Ovary (tissue), 9 donors: ENCODE measurements around the gene CPNE4. TPM values are rescaled to one million over a fixed set of nuclear protein-coding genes. Genes with fewer than 3 reads are reported as not detected.

Experiments
- DNase-seq, 5 donors: peaks; one replicate each; pipeline ENCODE4 v3.0.0-alpha.2; 2019 to 2020
- H3K27ac ChIP-seq, 2 donors: fragments of 200-600 bp; one replicate each; pipeline versions ENCODE4 v1.5.1 to v1.8.0; 2019 to 2022
- H3K27me3 ChIP-seq: fragments of 200-600 bp; one replicate; pipeline ENCODE4 v1.8.0; 2022
- H3K36me3 ChIP-seq: fragments of 200-600 bp; sonication (generic); one replicate; pipeline ENCODE4 v1.5.1; 2019
- H3K4me1 ChIP-seq: one replicate; pipeline ENCODE4 v1.8.1; 2013; ENCODE audit warnings: mild to moderate bottlenecking, moderate library complexity; ENCODE audit not compliant: insufficient read depth
- H3K4me3 ChIP-seq: fragments of 200-600 bp; sonication (generic); one replicate; pipeline ENCODE4 v1.5.1; 2017
- H3K9me3 ChIP-seq, 2 donors: fragments of 200-600 bp in 1 of 2; sonication (generic) in 1 of 2; one replicate each; pipeline versions ENCODE4 v1.5.1 to v1.8.1; 2013 to 2019; ENCODE audit warnings: mild to moderate bottlenecking in 1 of 2, moderate library complexity in 1 of 2
- CTCF ChIP-seq, 3 donors: fragments of 450-650 bp in 2 of 3; fragments of 200-600 bp in 1 of 3; IDR thresholded peaks; one replicate each; pipeline versions ENCODE4 v1.5.1 to v1.8.0; 2016 to 2022; ENCODE audit warnings: antibody characterized with exemption in 3 of 3, mild to moderate bottlenecking in 1 of 3
- EP300 ChIP-seq: sonication (generic); formaldehyde crosslinking; IDR thresholded peaks from one replicate; pipeline ENCODE4 v1.6.1; 2017; ENCODE audit warnings: antibody characterized with exemption
- POLR2A ChIP-seq: fragments of 450-650 bp; IDR thresholded peaks from one replicate; pipeline ENCODE4 v1.6.1; 2017; ENCODE audit warnings: antibody characterized with exemption, mild to moderate bottlenecking, moderate library complexity
- WGBS, 3 donors: extraction: QIAGEN DNeasy Blood & Tissue Kit in 1 of 3; methylation state at CpG; one replicate each; pipeline versions ENCODE4 v1.1.5 to v1.1.7; 2013 to 2017; 5-methylcytosine and 5-hydroxymethylcytosine counted together
- intact Hi-C, 4 donors: fragments of 100-400 bp; cut with DNase I; formaldehyde crosslinking; loops; one replicate each; pipeline versions ENCODE4 v1.11.0 to v1.15.1; 2022 to 2023
- microRNA-seq, 3 donors: library from miRNA; unstranded; fragments of <30 nt; microRNA quantifications; one replicate each; pipeline versions ENCODE4 to v1.2.0, GENCODE V29; 2019 to 2020
- polyA plus RNA-seq, 2 donors: library from polyadenylated mRNA; stranded (reverse); fragments of 200-250 nt in 1 of 2; fragments of 350-450 nt in 1 of 2; fragmentation: Illumina TruSeq in 1 of 2; extraction: RNeasy Lipid Tissue Mini Kit (QIAGEN cat#74804) in 1 of 2; gene quantifications; one replicate each; pipeline ENCODE4 v1.2.3, GENCODE V29; 2013 to 2014
- small RNA-seq: library from RNA; depleted of rRNA; stranded (forward); fragments of <200 nt; gene quantifications from one replicate; pipeline ENCODE3, GENCODE V24; 2016
- total RNA-seq, 7 donors: library from RNA; depleted of rRNA in 2 of 7; stranded (reverse); fragments of >200 nt in 2 of 7; fragmentation: NEBNext Ultra II Directional in 3 of 7; extraction: Animal tissue kit (Norgen Biotek cat#: 25700) in 3 of 7; gene quantifications; one replicate each; pipeline versions ENCODE4 v1.1.0 to v1.2.4, GENCODE V29; 2016 to 2023
- donor health status: DM: no; HTN: no; CAD: no; lungs with moderate emphysema.
- donor health status: DM: no; HTN: no; CAD: no.
- donor health status: Bipolar disorder and iron deficiency.
- donor health status: DM: yes; HTN: yes; CAD: no.
- donor health status: DM: no; HTN: no; CAD: no.
- donor health status: DM: yes; HTN: yes; CAD: no.

Gene CPNE4
- total and polyA plus RNA-seq, 9 donors = 0.11 to 0.27 (median 0.13) TPM; not detected in 6

- Histone ChIP-seq H3K27ac (no peak overlapping the region), H3K4me1 (no peaks in the 10 kb centered on the region), H3K27me3 (no peaks in the 10 kb centered on the region), H3K9me3 (no peaks in the 10 kb centered on the region), H3K36me3 (no peaks in the 10 kb centered on the region), H3K4me3 (no peak overlapping the region)
- no peak for DNase-seq
- no peak for TF ChIP-seq CTCF (IDR thresholded peaks at IDR 0.05)
- TF ChIP-seq POLR2A = no peak
- TF ChIP-seq EP300 = no peak
- 61 to 84% (median 64%) methylated on average over 4 of the region's 4 CpGs for WGBS, 3 donors
- intact Hi-C loops = no loop called here
Measured at GRCh38 chr3:131484496-131485111, 550.2 kb downstream of the CPNE4 start.

Small RNAs within 50 kb of the gene (microRNA-seq; reads per million reads assigned to microRNA genes)
- gene MIR5704 = 0 reads per million in 3 donors

Small RNAs within 50 kb of the gene (small RNA-seq; reads per million reads assigned to genes)
- gene AC107027.2 (not detected), gene MIR5704 (not detected)
